ENCODE measurements around the gene OMP.

Gene OMP

GRCh38 chr11:77108436-77108835, 5.8 kb downstream of the OMP start:
- no peak for DNase-seq

GRCh38 chr11:77109236-77110019, 6.8 kb downstream of the OMP start:
- no peak for DNase-seq

- DNase-seq: no peak
Observed at GRCh38 chr11:77110836-77111235, 8.2 kb downstream of the OMP start.

- no peak for DNase-seq
Observed at GRCh38 chr11:77111277-77111676, 8.6 kb downstream of the OMP start.

- no peak for DNase-seq
Observed at GRCh38 chr11:77111946-77112345, 9.3 kb downstream of the OMP start.

GRCh38 chr11:77112641-77113381, 10.2 kb downstream of the OMP start:
- DNase-seq: no peak

- peak in 1 of 2 experiments; percentile 12 for DNase-seq
Observed at GRCh38 chr11:77113382-77114088, 10.9 kb downstream of the OMP start.

- no peak for DNase-seq
Observed at GRCh38 chr11:77114089-77114463, 11.4 kb downstream of the OMP start.

- no peak for DNase-seq
Observed at GRCh38 chr11:77115181-77115611, 12.6 kb downstream of the OMP start.

GRCh38 chr11:77115956-77116355, 13.3 kb downstream of the OMP start:
- DNase-seq: no peak

GRCh38 chr11:77117492-77117891, 14.9 kb downstream of the OMP start:
- no peak for DNase-seq

GRCh38 chr11:77118086-77118485, 15.4 kb downstream of the OMP start:
- no peak for DNase-seq

- DNase-seq: no peak
Observed at GRCh38 chr11:77118971-77119370, 16.3 kb downstream of the OMP start.

- no peak for DNase-seq
Observed at GRCh38 chr11:77119531-77119936, 16.9 kb downstream of the OMP start.

- no peak for DNase-seq
Observed at GRCh38 chr11:77120571-77120970, 17.9 kb downstream of the OMP start.

GRCh38 chr11:77121096-77121640, 18.5 kb downstream of the OMP start:
- DNase-seq: no peak

GRCh38 chr11:77121876-77122575, 19.4 kb downstream of the OMP start:
- no peak for DNase-seq

GRCh38 chr11:77122576-77123212, 20.1 kb downstream of the OMP start:
- no peak for DNase-seq

GRCh38 chr11:77123591-77123990, 21.0 kb downstream of the OMP start:
- no peak for DNase-seq

- no peak for DNase-seq
Observed at GRCh38 chr11:77124041-77124440, 21.4 kb downstream of the OMP start.

- DNase-seq: no peak
Observed at GRCh38 chr11:77124488-77124887, 21.8 kb downstream of the OMP start.

- DNase-seq: no peak
Observed at GRCh38 chr11:77125191-77125590, 22.6 kb downstream of the OMP start.
